Colonic mucosa (tissue), 4 donors: ENCODE measurements around the gene DTWD1. TPM values are rescaled to one million over a fixed set of nuclear protein-coding genes. Genes with fewer than 3 reads are reported as not detected.
"Not testable (repeated sequence)": the region's sequence is repeated elsewhere in the genome, so short reads cannot be mapped to it uniquely, and the experiment has no call there.

Experiments used
- DNase-seq: peaks from one replicate; pipeline ENCODE4 v3.0.0-alpha.2; 2020
- H3K27ac ChIP-seq: fragments of 200-600 bp; one replicate; pipeline ENCODE4 v1.8.0; 2021
- H3K27me3 ChIP-seq: fragments of 200-600 bp; one replicate; pipeline ENCODE4 v1.8.0; 2021
- H3K36me3 ChIP-seq: fragments of 200-600 bp; one replicate; pipeline ENCODE4 v1.8.0; 2021
- H3K4me1 ChIP-seq: fragments of 200-600 bp; one replicate; pipeline ENCODE4 v1.8.0; 2021; ENCODE audit warnings: mild to moderate bottlenecking
- H3K4me3 ChIP-seq: fragments of 200-600 bp; one replicate; pipeline ENCODE4 v1.8.0; 2021
- H3K9ac ChIP-seq, 2 donors: one replicate each; pipeline ENCODE4 v1.7.0; 2013; ENCODE audit warnings: control low read depth in 2 of 2, low read depth in 2 of 2, low read length in 2 of 2
- H3K9me3 ChIP-seq: fragments of 200-600 bp; one replicate; pipeline ENCODE4 v1.8.0; 2021
- intact Hi-C: fragments of 100-400 bp; cut with DNase I; formaldehyde crosslinking; loops from one replicate; pipeline ENCODE4 v1.14.1; 2022
- total RNA-seq, 2 donors: library from RNA; stranded (reverse); fragmentation: NEBNext Ultra II Directional in 1 of 2; extraction: Animal tissue kit (Norgen Biotek cat#: 25700) in 1 of 2; gene quantifications; one replicate each; pipeline ENCODE4 v1.2.1, GENCODE V29; 2021
- TF ChIP-seq, protein P1 (sequence below): fragments of 200-600 bp; IDR thresholded peaks from one replicate; pipeline ENCODE4 v1.8.0; 2022; ENCODE audit warnings: antibody characterized with exemption, mild to moderate bottlenecking
- donor health status: healthy.
- donor health status: DM: no; HTN: no; CAD: no.
- donor health status: DM: no; HTN: no; CAD: no.

The DTWD1 gene
- total RNA-seq, 2 donors from 2014 or later: 18.4 to 18.7 TPM

DNA sequence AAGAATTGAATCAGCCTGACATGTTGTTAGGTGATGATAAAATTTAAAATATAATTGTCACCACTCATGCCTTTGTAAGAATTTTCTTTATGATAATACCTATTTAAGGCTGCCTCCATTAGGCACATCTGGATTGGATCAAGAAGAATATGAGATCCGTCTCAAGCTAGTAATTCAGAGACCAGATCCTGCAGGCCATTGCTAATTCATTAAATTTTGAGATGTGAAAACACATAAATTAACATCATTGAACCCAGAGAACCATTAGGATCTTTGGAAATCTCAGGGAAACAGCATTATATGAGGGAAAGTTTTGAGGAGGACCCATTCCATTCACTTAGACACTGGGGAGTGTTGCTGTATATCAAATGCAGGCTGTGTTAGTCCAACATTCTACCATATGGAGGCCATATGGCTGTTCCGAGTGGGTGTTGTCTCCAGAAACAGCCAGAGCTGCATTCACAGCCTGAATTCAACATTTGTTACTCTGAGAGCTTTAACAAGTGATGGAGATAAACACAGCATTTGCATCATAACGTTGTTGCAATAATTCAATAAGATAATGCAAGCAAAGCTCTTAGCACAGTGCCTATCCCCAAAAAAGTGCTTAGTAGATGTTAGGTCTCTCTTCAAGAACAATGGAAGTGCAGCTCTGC lies 67.4 kb downstream of the DTWD1 start:
- Histone ChIP-seq H3K4me1 (no peaks in the 10 kb centered on the region), H3K36me3 (no peaks in the 10 kb centered on the region), H3K27me3 (no peaks in the 10 kb centered on the region), H3K9me3 (no peaks in the 10 kb centered on the region), H3K27ac (no peak overlapping the region), H3K4me3 (no peak overlapping the region), H3K9ac (no peak overlapping the region)
- TF ChIP-seq, protein P1, sequence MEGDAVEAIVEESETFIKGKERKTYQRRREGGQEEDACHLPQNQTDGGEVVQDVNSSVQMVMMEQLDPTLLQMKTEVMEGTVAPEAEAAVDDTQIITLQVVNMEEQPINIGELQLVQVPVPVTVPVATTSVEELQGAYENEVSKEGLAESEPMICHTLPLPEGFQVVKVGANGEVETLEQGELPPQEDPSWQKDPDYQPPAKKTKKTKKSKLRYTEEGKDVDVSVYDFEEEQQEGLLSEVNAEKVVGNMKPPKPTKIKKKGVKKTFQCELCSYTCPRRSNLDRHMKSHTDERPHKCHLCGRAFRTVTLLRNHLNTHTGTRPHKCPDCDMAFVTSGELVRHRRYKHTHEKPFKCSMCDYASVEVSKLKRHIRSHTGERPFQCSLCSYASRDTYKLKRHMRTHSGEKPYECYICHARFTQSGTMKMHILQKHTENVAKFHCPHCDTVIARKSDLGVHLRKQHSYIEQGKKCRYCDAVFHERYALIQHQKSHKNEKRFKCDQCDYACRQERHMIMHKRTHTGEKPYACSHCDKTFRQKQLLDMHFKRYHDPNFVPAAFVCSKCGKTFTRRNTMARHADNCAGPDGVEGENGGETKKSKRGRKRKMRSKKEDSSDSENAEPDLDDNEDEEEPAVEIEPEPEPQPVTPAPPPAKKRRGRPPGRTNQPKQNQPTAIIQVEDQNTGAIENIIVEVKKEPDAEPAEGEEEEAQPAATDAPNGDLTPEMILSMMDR: no peak
- intact Hi-C loops: no loop called here
- no peak for DNase-seq

DNA sequence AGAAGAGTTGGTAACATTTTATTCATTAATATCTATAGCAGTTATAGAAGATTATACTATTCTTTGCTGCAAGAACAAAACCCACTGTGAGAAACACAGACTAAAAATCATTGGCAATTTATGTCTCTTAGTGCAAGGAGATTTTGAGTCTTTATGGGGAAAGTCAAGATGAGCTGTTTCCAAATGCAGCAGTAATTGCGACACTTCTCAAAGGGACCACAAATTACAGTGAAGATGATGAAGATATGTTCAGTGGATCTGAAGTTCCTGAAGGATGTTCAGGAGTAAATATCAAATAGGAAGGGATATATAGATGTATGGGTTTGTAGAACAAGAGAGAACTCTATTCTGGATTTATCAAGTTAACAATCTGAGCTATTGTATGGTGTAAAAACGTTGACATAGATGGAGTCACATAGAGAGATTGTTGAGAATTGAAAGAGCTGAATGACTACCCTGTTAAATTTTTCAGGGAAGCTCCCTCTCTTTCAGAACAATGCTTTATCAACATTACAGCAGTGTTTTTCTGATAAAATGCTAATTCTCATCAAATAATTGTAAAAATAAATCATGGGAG lies 71.8 kb downstream of the DTWD1 start:
- TF ChIP-seq, protein P1: no peak
- H3K36me3 ChIP-seq: no peaks in the 10 kb centered on the region
- H3K27me3 ChIP-seq: no peaks in the 10 kb centered on the region
- no peaks in the 10 kb centered on the region for H3K9me3 ChIP-seq
- no peak overlapping the region for H3K9ac ChIP-seq
- intact Hi-C loops: no loop called here
- DNase-seq: no peak
- no peak overlapping the region for H3K4me3 ChIP-seq
- no peaks in the 10 kb centered on the region for H3K4me1 ChIP-seq
- H3K27ac ChIP-seq: no peak overlapping the region

DNA sequence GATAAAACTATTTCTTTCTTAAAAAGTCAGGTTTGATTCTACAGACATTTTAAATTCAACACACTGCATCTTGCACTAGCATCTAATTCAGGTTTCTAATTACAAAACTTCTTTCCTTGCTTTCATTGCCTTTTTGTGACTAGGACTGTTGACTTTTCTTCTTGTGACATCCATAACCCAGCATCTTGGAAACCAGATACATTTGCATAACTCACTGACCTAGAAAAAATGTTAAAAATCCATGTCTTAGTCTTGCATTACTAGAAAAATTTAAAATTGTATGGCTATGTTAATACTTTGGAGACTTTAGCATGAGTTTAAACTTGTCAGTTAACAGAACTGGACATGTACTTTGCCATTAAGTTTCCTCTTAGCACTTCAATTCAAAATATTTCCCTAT lies 72.7 kb downstream of the DTWD1 start:
- no peak for DNase-seq
- H3K4me1 ChIP-seq: no peaks in the 10 kb centered on the region
- no peak overlapping the region for H3K9ac ChIP-seq
- H3K4me3 ChIP-seq: no peak overlapping the region
- TF ChIP-seq, protein P1: no peak
- no peaks in the 10 kb centered on the region for H3K27me3 ChIP-seq
- no peaks in the 10 kb centered on the region for H3K9me3 ChIP-seq
- H3K36me3 ChIP-seq: no peaks in the 10 kb centered on the region
- H3K27ac ChIP-seq: no peak overlapping the region
- intact Hi-C loops: no loop called here

DNA sequence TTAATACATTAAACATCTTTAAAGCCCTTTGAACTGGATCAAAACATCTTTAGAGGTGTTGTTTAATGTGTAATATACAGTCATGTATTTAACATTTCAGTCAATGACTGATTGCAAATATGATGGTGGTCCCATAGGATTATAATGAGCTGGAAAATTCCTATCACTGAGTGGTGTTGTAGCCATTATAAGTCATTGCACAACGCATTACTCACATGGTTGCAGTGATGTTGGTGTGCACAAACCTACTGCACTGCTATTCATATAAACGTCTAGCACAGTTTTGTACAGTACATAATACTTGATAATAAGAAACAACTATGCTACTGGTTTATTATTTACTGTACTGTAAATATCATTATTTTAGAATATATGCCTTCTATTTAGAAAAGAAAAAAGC lies 75.6 kb downstream of the DTWD1 start:
- Histone ChIP-seq H3K9ac (no peak overlapping the region), H3K27me3 (no peaks in the 10 kb centered on the region), H3K4me3 (no peak overlapping the region), H3K36me3 (no peaks in the 10 kb centered on the region), H3K9me3 (no peaks in the 10 kb centered on the region), H3K27ac (no peak overlapping the region), H3K4me1 (no peaks in the 10 kb centered on the region)
- TF ChIP-seq, protein P1: no peak
- intact Hi-C loops: no loop called here
- no peak for DNase-seq

DNA sequence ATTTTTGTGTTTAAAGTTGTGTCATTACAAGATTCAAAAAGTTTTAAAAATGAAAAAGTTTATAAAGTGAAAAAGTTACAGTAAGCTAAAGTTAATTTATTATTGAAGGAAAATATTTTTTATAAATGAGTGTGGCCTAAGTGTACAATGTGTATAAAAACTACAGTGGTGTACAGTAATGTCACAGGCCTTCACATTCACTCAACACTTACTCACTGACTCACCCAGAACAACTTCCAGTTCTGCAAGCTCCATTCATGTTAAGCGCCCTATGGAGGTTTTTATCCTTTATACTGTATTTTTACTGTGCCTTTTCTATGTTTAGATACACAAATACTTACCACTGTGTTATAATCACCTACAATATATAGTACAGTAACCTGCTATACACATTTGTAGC lies 76.3 kb downstream of the DTWD1 start:
- Histone ChIP-seq H3K9me3 (no peaks in the 10 kb centered on the region), H3K27ac (no peak overlapping the region), H3K4me3 (no peak overlapping the region), H3K36me3 (no peaks in the 10 kb centered on the region), H3K27me3 (no peaks in the 10 kb centered on the region), H3K4me1 (no peaks in the 10 kb centered on the region), H3K9ac (no peak overlapping the region)
- DNase-seq: no peak
- TF ChIP-seq, protein P1: no peak
- intact Hi-C loops: no loop called here

DNA sequence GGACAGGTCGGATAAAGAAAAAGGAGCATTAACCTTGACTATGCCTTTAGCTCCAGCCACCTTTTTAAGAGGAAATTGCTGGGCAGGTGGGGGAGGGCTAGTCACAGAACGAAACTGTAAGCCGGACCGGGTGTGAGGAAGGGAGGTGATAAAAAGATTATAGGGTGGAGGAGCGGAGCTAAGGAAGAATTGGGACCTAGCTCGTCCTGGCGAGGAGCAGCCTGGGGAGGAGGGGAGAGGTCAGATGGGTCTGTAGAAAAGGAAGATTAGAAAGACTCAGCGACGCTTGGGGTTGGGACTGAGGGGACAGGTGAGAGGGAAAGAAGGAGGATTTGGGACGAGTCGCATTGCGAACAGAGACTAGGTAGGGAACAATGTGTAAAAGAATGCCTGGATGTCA lies 82.1 kb downstream of the DTWD1 start:
- intact Hi-C loops, H3K9me3 ChIP-seq, H3K27me3 ChIP-seq, H3K4me1 ChIP-seq, H3K9ac ChIP-seq, H3K4me3 ChIP-seq, H3K27ac ChIP-seq, H3K36me3 ChIP-seq, DNase-seq: not testable (repeated sequence)
